Activated naive CD4-positive, alpha-beta T cell treated with anti-CD3 and anti-CD28 coated beads, Interleukin-2, amount 50 U/mL, for 72 hours (primary cell): Measurements from ENCODE around the gene CLIP4. TPM values are rescaled to one million over a fixed set of nuclear protein-coding genes. Genes with fewer than 3 reads are reported as not detected.
A peak's percentile ranks its signal among the peaks of the same experiment; 100 is the strongest.

ENCODE experiments used
- ATAC-seq, 2 donors: fragments of 150-1000 bp; cut with Tn5 transposase; 2 replicates each; pipeline ENCODE4 v1.10.0; 2021; ENCODE audit warnings: mild to moderate bottlenecking in 2 of 2, moderate library complexity in 2 of 2
- DNase-seq, 2 donors: peaks; one replicate each; pipeline ENCODE4 v3.0.0; 2021 to 2022; ENCODE audit warnings: low spot score in 2 of 2
- H3K27ac Mint-ChIP-seq, 2 donors: one replicate each; pipeline ENCODE4 v1.8.0; 2022; ENCODE audit warnings: mild to moderate bottlenecking in 2 of 2, mixed read lengths in 2 of 2
- H3K36me3 Mint-ChIP-seq, 2 donors: one replicate each; pipeline ENCODE4 v1.8.0; 2022; ENCODE audit warnings: mixed read lengths in 2 of 2
- H3K9me3 Mint-ChIP-seq, 2 donors: one replicate each; pipeline ENCODE4 v1.8.0; 2022; ENCODE audit warnings: mixed read lengths in 2 of 2
- total RNA-seq, 2 donors: library from RNA; stranded (reverse); gene quantifications; one replicate each; pipeline ENCODE4 v1.2.3, GENCODE V29; 2022

Gene CLIP4
- total RNA-seq, 2 donors from 2014 or later, result 19.7 to 27.7 TPM

DNA sequence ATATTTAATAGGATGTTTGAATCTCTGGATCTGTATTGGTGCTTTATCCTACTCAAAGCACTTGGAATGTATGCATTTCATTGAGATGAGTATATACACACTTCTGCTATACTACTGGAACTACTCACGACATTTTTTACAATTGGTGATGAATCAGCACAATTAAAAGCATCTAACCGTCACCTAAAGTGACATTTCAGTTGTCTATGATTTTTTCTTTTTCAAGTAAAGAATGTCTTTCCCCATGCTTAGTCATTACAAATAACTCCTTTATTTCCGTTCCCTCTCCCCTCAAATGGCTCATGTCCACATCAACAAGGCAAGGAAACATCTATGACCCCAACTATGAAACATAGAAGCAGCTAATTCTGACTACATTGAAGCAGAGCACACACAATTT lies 77.3 kb downstream of the CLIP4 start:
- DNase-seq, result no peak
- peaks cover 0 to 5% of the 10 kb centered on the region in 2 donors for H3K9me3 Mint-ChIP-seq
- no peak for ATAC-seq
- H3K27ac Mint-ChIP-seq, result no peak overlapping the region
- H3K36me3 Mint-ChIP-seq, result peaks cover 0 to 9% of the 10 kb centered on the region in 2 donors

DNA sequence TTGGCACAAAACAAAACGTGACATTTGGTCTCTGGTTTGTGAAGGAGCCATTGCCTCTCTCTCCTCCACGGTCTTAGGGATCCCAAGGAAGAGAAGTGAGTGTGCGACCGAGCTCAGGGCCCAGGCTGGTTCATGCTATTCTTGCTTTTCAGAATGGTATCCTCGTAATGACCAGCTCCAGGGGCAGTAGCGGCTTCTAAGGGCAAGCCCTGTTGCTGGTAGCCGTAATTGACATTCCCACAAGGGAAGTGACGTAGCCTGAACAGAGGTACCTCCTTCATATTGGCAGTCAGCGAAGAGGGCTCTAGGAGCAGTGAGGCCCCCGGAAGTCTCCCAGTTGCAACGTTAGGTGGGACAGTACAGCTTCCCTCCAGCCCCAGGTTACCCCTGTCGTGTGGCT lies 77.9 kb downstream of the CLIP4 start:
- ATAC-seq (no peak), DNase-seq (no peak)
- Mint-ChIP-seq H3K27ac (no peak overlapping the region), H3K36me3 (peaks cover 0 to 3% of the 10 kb centered on the region in 2 donors), H3K9me3 (no peaks in the 10 kb centered on the region)

DNA sequence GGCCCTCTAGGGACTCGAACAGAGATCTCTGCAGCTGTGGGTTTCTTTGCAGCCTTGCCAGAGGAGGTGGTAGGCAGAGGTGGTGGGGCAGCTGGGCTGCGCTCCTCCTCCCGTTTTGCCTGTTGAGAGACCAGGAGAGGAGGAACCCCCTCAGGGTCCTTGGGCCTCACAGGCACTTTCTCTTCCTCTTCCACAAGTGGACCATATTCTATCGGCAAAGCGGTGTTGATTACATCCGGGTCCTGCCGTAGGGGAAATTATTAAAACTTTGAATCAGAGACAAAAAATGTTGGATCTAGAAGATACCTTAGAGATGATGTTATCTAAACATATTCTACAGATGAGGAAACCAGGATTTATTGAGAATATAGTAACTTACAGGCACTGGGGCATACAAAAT lies 78.5 kb downstream of the CLIP4 start:
- DNase-seq (no peak), ATAC-seq (no peak)
- H3K36me3 Mint-ChIP-seq, result no peaks in the 10 kb centered on the region
- no peaks in the 10 kb centered on the region for H3K9me3 Mint-ChIP-seq
- H3K27ac Mint-ChIP-seq, result no peak overlapping the region

DNA sequence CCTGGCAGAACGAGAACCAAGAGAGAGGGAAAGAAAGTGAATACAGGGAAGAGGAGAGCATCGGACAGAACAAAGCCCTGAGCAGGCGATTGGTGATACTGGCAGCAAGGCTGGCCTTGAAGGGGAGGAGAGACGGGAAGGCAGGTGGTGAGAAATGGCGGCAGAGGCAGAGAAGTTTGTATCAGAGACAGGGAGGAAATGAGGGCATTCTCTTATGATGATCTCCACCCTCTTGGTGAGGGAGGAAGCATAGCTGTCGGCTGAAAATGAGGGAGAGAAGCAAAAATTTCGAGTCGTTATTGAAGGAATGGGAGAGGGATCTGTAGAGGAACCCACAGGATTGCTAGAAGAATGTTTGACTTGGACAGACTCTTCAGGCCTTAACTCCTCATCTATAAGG lies 80.6 kb downstream of the CLIP4 start:
- no peak for ATAC-seq
- Mint-ChIP-seq H3K36me3 (no peaks in the 10 kb centered on the region), H3K27ac (no peak overlapping the region), H3K9me3 (no peaks in the 10 kb centered on the region)
- DNase-seq, result no peak

DNA sequence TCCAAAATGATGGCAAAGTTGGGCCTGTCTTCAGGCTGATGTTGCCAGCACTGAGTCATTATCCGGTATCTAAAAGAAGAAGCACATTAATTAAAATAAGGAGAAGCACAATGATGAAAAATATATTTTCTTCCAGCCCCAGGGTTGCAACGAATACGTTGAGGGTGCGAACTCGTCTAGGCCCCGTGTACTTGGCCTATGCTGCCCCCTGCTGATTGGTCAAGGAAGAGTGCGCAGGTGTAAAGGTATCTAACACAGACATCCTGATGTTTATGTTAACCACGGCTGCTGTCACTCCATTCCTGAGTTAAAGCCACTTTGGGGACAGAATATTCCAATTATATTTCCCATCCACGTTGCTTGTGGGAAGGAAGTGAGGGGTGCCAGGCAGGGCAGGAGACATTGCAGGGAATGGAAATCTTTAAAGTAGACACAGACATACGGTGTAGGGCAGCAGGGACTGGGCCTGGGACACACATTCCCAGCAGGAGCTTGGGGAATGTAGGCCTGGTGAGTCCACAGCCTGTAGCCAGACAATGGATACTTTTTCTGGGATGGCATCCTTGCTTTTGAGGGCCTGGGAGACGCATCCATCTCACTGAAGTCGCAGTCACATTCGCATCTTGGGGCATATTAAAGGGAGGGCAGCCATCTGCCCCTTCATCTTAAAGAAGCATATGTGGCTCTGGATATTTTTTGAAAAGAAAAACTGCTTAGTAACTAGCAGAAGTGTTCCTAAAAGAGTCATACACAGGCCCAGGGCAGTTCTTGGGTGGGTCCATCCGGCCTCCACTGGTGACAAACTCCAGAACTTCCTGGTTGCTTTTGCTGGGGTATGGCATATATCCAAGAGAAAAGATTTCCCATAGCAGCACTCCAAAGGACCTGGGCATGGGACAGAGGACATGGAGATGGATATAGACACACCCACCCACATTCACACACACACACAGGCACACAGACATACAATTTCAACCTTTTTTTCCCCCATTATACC lies 81.9 kb downstream of the CLIP4 start:
- H3K27ac Mint-ChIP-seq, result peak overlapping the region in 1 of 2 donors; percentile 26
- peak; percentile 68 to 88 for DNase-seq
- no peaks in the 10 kb centered on the region for H3K9me3 Mint-ChIP-seq
- peak; percentile 91 to 94 for ATAC-seq
- no peaks in the 10 kb centered on the region for H3K36me3 Mint-ChIP-seq

DNA sequence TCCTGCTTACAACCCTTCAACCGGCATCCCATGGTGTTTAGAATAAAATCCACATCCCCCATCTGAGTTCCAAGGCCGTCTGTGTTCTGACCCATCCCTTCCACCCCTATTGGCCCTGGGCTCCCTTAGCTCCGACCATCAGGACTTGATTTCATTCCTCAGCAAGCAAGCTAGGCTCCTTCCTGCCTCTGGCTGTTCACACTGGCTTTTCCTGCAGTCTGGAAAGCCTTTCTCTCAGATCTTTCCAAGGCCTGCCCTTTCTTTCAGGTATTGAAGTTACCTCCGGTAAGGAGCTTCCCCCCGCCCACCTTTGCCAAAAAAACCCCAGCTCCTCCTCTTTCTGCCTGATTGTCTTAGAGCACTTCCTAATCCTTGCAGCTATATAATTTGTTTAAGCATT lies 86.8 kb downstream of the CLIP4 start:
- H3K27ac Mint-ChIP-seq, result no peak overlapping the region
- DNase-seq (no peak), ATAC-seq (no peak)
- no peaks in the 10 kb centered on the region for H3K9me3 Mint-ChIP-seq
- no peaks in the 10 kb centered on the region for H3K36me3 Mint-ChIP-seq

DNA sequence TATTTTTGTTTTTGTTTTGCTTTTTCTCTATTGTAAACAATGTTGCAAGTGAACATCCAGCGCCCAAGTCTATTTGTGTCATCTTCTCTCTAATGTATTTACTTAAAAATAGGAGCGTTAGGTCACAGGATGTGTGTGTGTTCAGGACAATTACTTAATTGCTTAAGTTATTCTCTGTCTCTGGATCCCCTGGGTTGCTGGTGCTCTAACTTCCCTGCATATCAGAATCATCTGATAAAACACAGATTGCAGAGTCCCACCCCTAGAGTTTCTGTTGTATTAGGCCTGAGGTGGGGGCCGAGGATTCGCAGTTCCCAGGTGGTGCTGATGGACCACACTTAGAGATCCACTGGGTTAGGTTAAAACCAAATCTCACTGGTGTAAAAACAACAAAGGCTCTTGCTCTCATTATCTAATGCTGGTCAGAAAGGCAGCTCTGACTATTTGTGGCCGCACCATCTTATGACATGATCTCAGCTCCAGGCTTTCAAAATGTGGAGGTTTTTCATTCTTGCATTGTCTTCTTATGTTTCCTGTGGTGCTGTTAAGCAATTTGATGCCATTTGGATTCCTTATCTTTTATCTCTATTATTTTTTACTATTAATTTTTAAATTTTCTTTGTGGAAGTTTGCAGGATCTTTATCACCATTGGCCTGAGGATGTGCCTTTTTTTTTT lies 87.7 kb downstream of the CLIP4 start:
- DNase-seq (no peak), ATAC-seq (no peak)
- H3K36me3 Mint-ChIP-seq, result no peaks in the 10 kb centered on the region
- H3K27ac Mint-ChIP-seq, result no peak overlapping the region
- no peaks in the 10 kb centered on the region for H3K9me3 Mint-ChIP-seq

DNA sequence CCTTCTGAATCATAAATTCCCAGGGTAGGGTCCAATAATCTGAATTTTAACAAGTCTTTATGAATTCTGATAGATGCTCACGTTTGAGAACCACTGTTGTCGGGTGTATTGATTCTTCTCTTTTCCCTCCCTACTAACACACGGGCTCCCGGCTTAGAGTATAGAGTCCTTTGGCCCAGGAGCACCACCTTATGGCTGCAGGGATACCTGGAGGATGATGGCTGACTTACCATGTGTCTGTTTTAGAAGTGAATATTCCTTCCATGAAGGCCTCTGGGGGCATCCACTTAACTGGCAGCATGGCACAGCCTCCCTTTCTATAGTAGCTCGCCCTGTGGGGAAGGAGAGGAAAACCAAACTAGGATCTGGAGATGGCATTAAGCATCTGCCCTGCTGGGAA lies 91.7 kb downstream of the CLIP4 start:
- ATAC-seq, result no peak
- Mint-ChIP-seq H3K9me3 (no peaks in the 10 kb centered on the region), H3K27ac (no peak overlapping the region), H3K36me3 (no peaks in the 10 kb centered on the region)
- DNase-seq, result no peak

DNA sequence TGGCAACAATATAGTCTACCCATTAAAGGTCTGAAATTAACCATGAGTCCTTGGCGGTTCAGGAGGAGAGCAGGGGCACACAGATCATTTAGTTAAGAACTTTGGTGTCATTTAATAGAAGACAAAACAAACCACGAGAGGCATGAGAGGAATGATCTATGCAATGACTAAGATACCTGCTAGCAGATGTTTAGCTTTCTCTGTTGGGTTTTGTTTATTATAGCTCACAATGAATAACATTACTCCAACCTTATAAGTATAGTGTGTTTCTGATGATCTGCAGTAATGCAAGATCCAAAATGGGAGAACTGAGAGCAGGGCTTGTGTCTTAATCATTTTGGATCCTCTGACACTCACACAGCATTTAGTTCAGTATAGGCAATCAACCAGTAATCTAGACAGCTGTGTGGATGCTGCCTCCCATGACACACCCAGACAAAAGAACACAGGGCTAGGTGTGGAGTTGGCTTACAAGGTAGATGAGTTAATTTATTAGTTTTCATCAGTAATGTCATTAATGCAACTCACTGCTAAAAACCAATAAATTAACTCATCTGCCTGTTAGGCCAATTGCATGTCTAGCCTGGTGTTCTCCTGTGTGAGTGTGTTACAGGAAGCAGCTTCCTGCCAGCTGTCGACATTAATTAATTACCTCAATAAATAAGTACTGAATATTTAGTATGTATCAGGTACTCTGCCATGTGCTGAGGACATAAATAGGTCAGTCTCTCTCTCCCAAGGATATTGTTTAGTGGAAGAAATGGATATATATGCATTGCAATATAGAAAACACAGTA lies 92.3 kb downstream of the CLIP4 start:
- H3K36me3 Mint-ChIP-seq, result no peaks in the 10 kb centered on the region
- ATAC-seq (no peak), DNase-seq (no peak)
- H3K27ac Mint-ChIP-seq, result no peak overlapping the region
- H3K9me3 Mint-ChIP-seq, result no peaks in the 10 kb centered on the region

DNA sequence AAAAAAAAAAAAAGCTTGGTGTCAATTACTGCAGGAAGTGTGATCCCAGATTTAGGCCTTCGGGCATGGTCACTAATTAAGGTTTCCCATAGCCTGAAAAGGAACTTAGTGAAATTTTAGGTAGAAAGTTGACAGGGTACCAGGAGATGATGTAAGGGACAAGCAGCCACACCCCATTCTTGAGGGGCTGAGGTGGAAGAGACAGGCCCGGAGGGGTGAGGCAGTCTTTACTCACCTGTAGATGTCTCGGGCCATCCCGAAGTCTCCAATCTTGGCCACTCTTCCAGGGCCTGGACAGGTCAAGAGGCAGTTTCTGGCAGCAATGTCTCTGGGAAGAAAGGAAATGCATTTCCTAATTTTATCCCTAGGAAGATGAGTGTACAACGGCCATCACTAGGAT lies 94.3 kb downstream of the CLIP4 start:
- no peak overlapping the region for H3K27ac Mint-ChIP-seq
- H3K9me3 Mint-ChIP-seq, result no peaks in the 10 kb centered on the region
- H3K36me3 Mint-ChIP-seq, result no peaks in the 10 kb centered on the region
- ATAC-seq (no peak), DNase-seq (no peak)

DNA sequence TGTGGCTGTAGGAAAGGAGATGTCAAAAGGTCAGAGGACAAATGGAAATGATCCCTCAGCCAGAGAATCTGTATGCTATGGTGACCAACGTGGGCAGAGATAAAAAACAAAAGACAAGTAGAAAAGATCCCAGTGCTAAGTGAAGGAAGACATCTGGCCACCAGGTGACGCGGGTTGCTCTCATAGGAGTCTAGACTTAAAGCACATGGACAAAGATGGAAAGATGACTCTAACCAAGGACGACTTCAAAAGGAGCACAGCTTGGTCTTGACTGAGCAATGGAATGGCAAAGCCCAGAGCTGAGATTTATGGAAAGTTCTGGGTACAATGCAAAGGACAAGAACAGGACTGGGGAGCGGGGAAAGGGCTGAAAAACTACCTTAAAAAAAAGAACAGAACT lies 96.8 kb downstream of the CLIP4 start:
- Mint-ChIP-seq H3K36me3 (no peaks in the 10 kb centered on the region), H3K9me3 (no peaks in the 10 kb centered on the region), H3K27ac (no peak overlapping the region)
- ATAC-seq (no peak), DNase-seq (no peak)

DNA sequence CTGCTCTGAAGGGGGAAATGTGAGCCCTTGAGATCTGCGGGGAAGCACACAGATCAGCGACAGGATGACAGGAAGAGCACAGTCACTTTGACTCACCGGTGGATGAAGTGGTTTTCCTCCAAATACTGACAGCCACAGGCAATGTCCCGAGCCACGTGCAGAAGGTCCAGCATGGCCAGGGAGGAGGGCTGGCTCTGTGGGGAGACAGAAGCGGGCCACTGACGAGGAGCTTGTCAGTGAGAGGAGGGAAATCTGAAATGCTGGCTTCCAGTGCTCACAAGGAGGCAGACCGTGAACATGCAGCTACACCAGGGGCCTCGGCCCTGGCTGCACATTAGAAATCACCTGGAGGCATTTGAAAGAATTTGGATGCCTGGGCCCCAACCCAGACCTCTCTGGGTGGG lies 98.7 kb downstream of the CLIP4 start:
- no peak overlapping the region for H3K27ac Mint-ChIP-seq

DNA sequence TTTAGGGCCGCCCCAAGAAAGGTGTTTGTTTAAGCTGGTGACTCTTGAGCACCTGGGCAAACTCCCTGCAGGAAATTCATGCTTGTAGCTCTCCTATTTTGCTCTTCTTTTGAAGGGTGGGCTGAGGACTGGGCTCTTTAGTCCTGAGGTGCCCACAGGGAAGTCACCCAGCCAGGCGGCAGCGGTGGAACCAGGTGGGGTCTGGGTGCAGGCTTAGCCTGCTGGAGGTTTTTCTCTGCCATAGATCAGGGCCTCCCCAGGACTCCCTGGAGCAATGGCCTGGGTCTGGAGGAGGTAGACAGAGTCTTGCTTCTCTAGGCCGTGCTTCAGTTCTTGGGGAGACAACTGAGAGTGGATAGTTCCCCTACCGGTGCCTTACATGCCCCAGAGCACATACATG lies 99.9 kb downstream of the CLIP4 start:
- no peak overlapping the region for H3K27ac Mint-ChIP-seq
- ATAC-seq, result no peak
- DNase-seq, result peak in 1 of 2 donors; percentile 28
- H3K36me3 Mint-ChIP-seq, result no peaks in the 10 kb centered on the region
- H3K9me3 Mint-ChIP-seq, result no peaks in the 10 kb centered on the region

More for the DNA sequence above, 98.7 kb downstream of the CLIP4 start:
- ATAC-seq (no peak), DNase-seq (peak in 1 of 2 donors; percentile 21)
- H3K9me3 Mint-ChIP-seq, result no peaks in the 10 kb centered on the region
- H3K36me3 Mint-ChIP-seq, result no peaks in the 10 kb centered on the region

DNA sequence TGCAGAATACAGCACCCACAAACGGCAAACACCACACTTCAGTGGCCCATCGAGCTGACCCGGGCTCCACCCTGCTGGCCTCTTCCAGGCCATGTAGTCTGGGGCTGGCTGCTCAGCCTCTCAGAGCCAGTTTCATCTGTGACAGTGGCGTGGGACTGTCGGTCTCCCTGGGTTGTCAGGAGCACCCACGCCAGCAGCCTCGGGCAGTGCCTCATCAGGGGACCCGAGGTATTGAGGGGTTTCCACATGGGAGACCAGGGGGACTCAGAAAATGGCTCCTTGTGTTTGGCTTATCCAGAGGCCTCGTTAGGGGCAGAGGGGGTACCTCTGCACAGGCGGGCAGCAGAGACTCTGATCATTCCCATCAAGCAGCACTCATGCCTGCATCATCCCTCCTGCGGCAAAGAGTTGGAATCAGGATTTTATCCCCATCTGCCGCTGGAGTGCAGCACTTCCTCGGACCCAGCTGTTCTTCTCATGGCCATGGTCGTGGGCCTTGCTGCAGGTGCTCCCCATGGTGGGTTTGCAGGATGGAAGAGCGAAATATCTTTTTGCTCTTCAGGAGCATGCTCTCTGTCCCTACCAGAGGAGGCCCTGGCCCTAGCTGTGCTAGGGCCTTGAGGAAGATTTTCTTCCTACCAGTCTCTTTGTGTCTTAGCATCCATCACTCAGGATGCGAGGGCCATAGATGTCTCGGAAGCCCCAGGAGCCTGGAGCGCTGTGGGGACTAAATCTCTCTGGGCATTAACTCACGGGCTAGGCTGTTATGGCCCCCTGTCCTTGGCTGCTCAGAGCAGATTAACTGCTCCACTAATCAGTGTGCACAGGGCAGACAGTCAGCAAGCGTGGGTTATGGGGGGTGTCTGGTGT lies 100.8 kb downstream of the CLIP4 start:
- DNase-seq (no peak), ATAC-seq (no peak)
- Mint-ChIP-seq H3K27ac (no peak overlapping the region), H3K9me3 (no peaks in the 10 kb centered on the region), H3K36me3 (no peaks in the 10 kb centered on the region)

DNA sequence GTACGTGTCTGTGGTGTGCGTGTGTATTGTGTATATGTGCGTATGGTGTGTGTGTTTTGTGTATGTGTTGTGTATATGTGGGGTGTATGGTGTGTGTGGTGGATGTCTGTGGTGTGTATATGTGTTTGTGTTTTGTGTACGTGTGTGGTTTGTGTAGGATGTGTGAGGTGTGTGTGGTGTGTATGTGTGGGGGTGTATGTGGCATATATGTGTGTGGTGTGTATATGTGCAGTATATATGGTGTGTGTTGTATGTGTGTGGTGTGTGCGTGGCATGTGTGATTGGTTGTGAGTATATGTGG lies 101.3 kb downstream of the CLIP4 start:
- no peaks in the 10 kb centered on the region for H3K36me3 Mint-ChIP-seq
- no peaks in the 10 kb centered on the region for H3K9me3 Mint-ChIP-seq
- H3K27ac Mint-ChIP-seq, result no peak overlapping the region
- ATAC-seq (no peak), DNase-seq (peak in 1 of 2 donors; percentile 25)

DNA sequence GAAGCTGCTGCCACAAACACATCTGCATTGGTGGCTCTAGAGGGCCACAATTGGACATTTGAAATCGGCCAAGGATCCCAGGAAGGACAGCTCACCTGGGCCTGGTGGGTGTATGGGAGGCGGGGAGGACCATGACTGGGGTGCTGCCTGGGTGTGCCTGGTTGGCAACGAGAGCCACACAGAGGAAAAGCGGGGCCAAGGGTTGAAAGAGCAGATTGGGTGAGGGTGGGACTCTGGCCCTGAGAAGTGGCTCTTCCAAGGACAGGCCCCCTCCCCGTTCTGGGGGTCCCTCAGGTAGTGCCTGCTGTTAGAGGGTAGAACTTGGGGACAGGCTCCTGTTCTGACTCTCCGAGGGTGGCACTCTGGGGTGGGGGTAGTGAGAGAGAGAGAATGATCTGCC lies 102.9 kb downstream of the CLIP4 start:
- Mint-ChIP-seq H3K36me3 (no peaks in the 10 kb centered on the region), H3K27ac (no peak overlapping the region), H3K9me3 (no peaks in the 10 kb centered on the region)
- ATAC-seq (no peak), DNase-seq (peak in 1 of 2 donors; percentile 44)
